ENCODE results near the gene CDH4.

Gene CDH4

GRCh38 chr20:61895686-61896057 is 643.6 kb downstream of the CDH4 start:
- no peak for DNase-seq

GRCh38 chr20:61896058-61896961 is 644.2 kb downstream of the CDH4 start:
- no peak for DNase-seq

- no peak for DNase-seq
These were observed 645.6 kb downstream of the CDH4 start for GRCh38 chr20:61897401-61898295.

GRCh38 chr20:61898405-61898804 is 646.3 kb downstream of the CDH4 start:
- DNase-seq, result no peak

GRCh38 chr20:61900011-61900944 is 648.2 kb downstream of the CDH4 start:
- no peak for DNase-seq

GRCh38 chr20:61900945-61901293 is 648.9 kb downstream of the CDH4 start:
- no peak for DNase-seq

GRCh38 chr20:61901392-61902220 is 649.5 kb downstream of the CDH4 start:
- DNase-seq, result no peak

- no peak for DNase-seq
These were observed 650.3 kb downstream of the CDH4 start for GRCh38 chr20:61902221-61902869.

- DNase-seq, result no peak
These were observed 651.7 kb downstream of the CDH4 start for GRCh38 chr20:61903575-61904340.

GRCh38 chr20:61904456-61904855 is 652.4 kb downstream of the CDH4 start:
- DNase-seq, result no peak

- DNase-seq, result no peak
These were observed 653.9 kb downstream of the CDH4 start for GRCh38 chr20:61905781-61906523.

- DNase-seq, result no peak
These were observed 655.2 kb downstream of the CDH4 start for GRCh38 chr20:61907081-61907891.

- no peak for DNase-seq
These were observed 656.3 kb downstream of the CDH4 start for GRCh38 chr20:61908057-61909026.

- DNase-seq, result no peak
These were observed 657.0 kb downstream of the CDH4 start for GRCh38 chr20:61909028-61909427.

GRCh38 chr20:61909821-61910220 is 657.8 kb downstream of the CDH4 start:
- DNase-seq, result no peak

GRCh38 chr20:61911824-61912223 is 659.8 kb downstream of the CDH4 start:
- no peak for DNase-seq

GRCh38 chr20:61912665-61913422 is 660.8 kb downstream of the CDH4 start:
- no peak for DNase-seq

Measured in effector CD8-positive, alpha-beta T cell (primary cell).